ENCODE data around the gene THOC3.
"Not testable (repeated sequence)": the region's sequence is repeated elsewhere in the genome, so short reads cannot be mapped to it uniquely, and the experiment has no call there.

THOC3 gene

GRCh38 chr5:175967471-175968372, at the start of gene THOC3:
Gene THOC3 (minus strand): TSS chr5:175968315. CDS start chr5:175968208, 107 bp downstream.
- in situ Hi-C loops (cut with HindIII; ENCODE audit: low sequenced_read_pairs) = not testable (repeated sequence)

GRCh38 chr5:176017324-176017723, 49.2 kb upstream of the THOC3 start:
- in situ Hi-C loops (cut with HindIII; ENCODE audit: low sequenced_read_pairs) = not testable (repeated sequence)

- in situ Hi-C loops (cut with HindIII; ENCODE audit: low sequenced_read_pairs) = not testable (repeated sequence)
These were observed 46.2 kb upstream of the THOC3 start for GRCh38 chr5:176014360-176014759.

GRCh38 chr5:176011088-176011487, 43.0 kb upstream of the THOC3 start:
- in situ Hi-C loops (cut with HindIII; ENCODE audit: low sequenced_read_pairs) = not testable (repeated sequence)

- in situ Hi-C loops (cut with HindIII; ENCODE audit: low sequenced_read_pairs) = not testable (repeated sequence)
These were observed 42.1 kb upstream of the THOC3 start for GRCh38 chr5:176010202-176010601.

- in situ Hi-C loops (cut with HindIII; ENCODE audit: low sequenced_read_pairs) = not testable (repeated sequence)
These were observed 39.1 kb upstream of the THOC3 start for GRCh38 chr5:176007220-176007619.

- in situ Hi-C loops (cut with HindIII; ENCODE audit: low sequenced_read_pairs) = not testable (repeated sequence)
These were observed 38.7 kb upstream of the THOC3 start for GRCh38 chr5:176006819-176007218.

- in situ Hi-C loops (cut with HindIII; ENCODE audit: low sequenced_read_pairs) = not testable (repeated sequence)
These were observed 29.9 kb upstream of the THOC3 start for GRCh38 chr5:175997979-175998378.

- in situ Hi-C loops (cut with HindIII; ENCODE audit: low sequenced_read_pairs) = not testable (repeated sequence)
These were observed 29.4 kb upstream of the THOC3 start for GRCh38 chr5:175997495-175997894.

- in situ Hi-C loops (cut with HindIII; ENCODE audit: low sequenced_read_pairs) = not testable (repeated sequence)
These were observed 28.7 kb upstream of the THOC3 start for GRCh38 chr5:175996791-175997190.

GRCh38 chr5:175995506-175995905, 27.4 kb upstream of the THOC3 start:
- in situ Hi-C loops (cut with HindIII; ENCODE audit: low sequenced_read_pairs) = not testable (repeated sequence)

- in situ Hi-C loops (cut with HindIII; ENCODE audit: low sequenced_read_pairs) = not testable (repeated sequence)
These were observed 11.4 kb upstream of the THOC3 start for GRCh38 chr5:175979371-175979995.

- in situ Hi-C loops (cut with HindIII; ENCODE audit: low sequenced_read_pairs) = not testable (repeated sequence)
These were observed 266 bp upstream of the THOC3 start for GRCh38 chr5:175968381-175968780.

GRCh38 chr5:175962329-175962728, 5.8 kb downstream of the THOC3 start:
- in situ Hi-C loops (cut with HindIII; ENCODE audit: low sequenced_read_pairs) = not testable (repeated sequence)

GRCh38 chr5:175960228-175960627, 7.9 kb downstream of the THOC3 start:
- in situ Hi-C loops (cut with HindIII; ENCODE audit: low sequenced_read_pairs) = not testable (repeated sequence)

GRCh38 chr5:175958515-175958914, 9.6 kb downstream of the THOC3 start:
- in situ Hi-C loops (cut with HindIII; ENCODE audit: low sequenced_read_pairs) = not testable (repeated sequence)

GRCh38 chr5:175954107-175954506, 14.0 kb downstream of the THOC3 start:
- in situ Hi-C loops (cut with HindIII; ENCODE audit: low sequenced_read_pairs) = not testable (repeated sequence)

- in situ Hi-C loops (cut with HindIII; ENCODE audit: low sequenced_read_pairs) = not testable (repeated sequence)
These were observed 15.3 kb downstream of the THOC3 start for GRCh38 chr5:175952810-175953209.

- in situ Hi-C loops (cut with HindIII; ENCODE audit: low sequenced_read_pairs) = not testable (repeated sequence)
These were observed 16.7 kb downstream of the THOC3 start for GRCh38 chr5:175951339-175951969.

- in situ Hi-C loops (cut with HindIII; ENCODE audit: low sequenced_read_pairs) = not testable (repeated sequence)
These were observed 19.6 kb downstream of the THOC3 start for GRCh38 chr5:175948329-175949108.

- in situ Hi-C loops (cut with HindIII; ENCODE audit: low sequenced_read_pairs) = not testable (repeated sequence)
These were observed 24.9 kb downstream of the THOC3 start for GRCh38 chr5:175943253-175943652.

All from endothelial cell of hepatic sinusoid (primary cell).